M059J (cell line): ENCODE results near the gene LTV1. TPM values are rescaled to one million over a fixed set of nuclear protein-coding genes. Genes with fewer than 3 reads are reported as not detected.
"Not testable (repeated sequence)": the region's sequence is repeated elsewhere in the genome, so short reads cannot be mapped to it uniquely, and the experiment has no call there.

Experiments
- DNase-seq: peaks from one replicate; pipeline ENCODE4 v3.0.0-alpha.2; 2012; ENCODE audit warnings: low read depth
- total RNA-seq: library from RNA; depleted of rRNA; stranded (reverse); fragments of >200 nt; shearing (Covaris generic); gene quantifications from 2 replicates; pipeline ENCODE4 v1.2.3, GENCODE V29; 2014; rRNA removed

The LTV1 gene
- total RNA-seq, result 27.4 and 31.0 TPM in 2 replicates

- peak; percentile 97 for DNase-seq
Measured at GRCh38 chr6:143842902-143843676, at the start of gene LTV1. Gene LTV1, plus strand, starts transcription at chr6:143843338. Its CDS starts 140 bp downstream, at chr6:143843478.

GRCh38 chr6:143796551-143796950 lies 46.6 kb upstream of the LTV1 start:
- DNase-seq, result not testable (repeated sequence)

GRCh38 chr6:143798487-143798886 lies 44.7 kb upstream of the LTV1 start:
- DNase-seq, result not testable (repeated sequence)

GRCh38 chr6:143802833-143803565 lies 40.1 kb upstream of the LTV1 start:
- no peak for DNase-seq

GRCh38 chr6:143803769-143804568 lies 39.2 kb upstream of the LTV1 start:
- no peak for DNase-seq

GRCh38 chr6:143804835-143805239 lies 38.3 kb upstream of the LTV1 start:
- DNase-seq, result no peak

- DNase-seq, result peak; percentile 66
Measured at GRCh38 chr6:143806282-143807102, 36.6 kb upstream of the LTV1 start.

GRCh38 chr6:143807103-143807772 lies 35.9 kb upstream of the LTV1 start:
- DNase-seq, result no peak

- DNase-seq, result no peak
Measured at GRCh38 chr6:143810745-143811144, 32.4 kb upstream of the LTV1 start.

- no peak for DNase-seq
Measured at GRCh38 chr6:143811501-143812157, 31.5 kb upstream of the LTV1 start.

- DNase-seq, result no peak
Measured at GRCh38 chr6:143817621-143818020, 25.5 kb upstream of the LTV1 start.

- no peak for DNase-seq
Measured at GRCh38 chr6:143821359-143821758, 21.8 kb upstream of the LTV1 start.

- peak; percentile 63 for DNase-seq
Measured at GRCh38 chr6:143822584-143823024, 20.5 kb upstream of the LTV1 start.

GRCh38 chr6:143823548-143823947 lies 19.6 kb upstream of the LTV1 start:
- peak; percentile 40 for DNase-seq

- DNase-seq, result no peak
Measured at GRCh38 chr6:143828572-143828971, 14.6 kb upstream of the LTV1 start.

- DNase-seq, result no peak
Measured at GRCh38 chr6:143836150-143836549, 7.0 kb upstream of the LTV1 start.

GRCh38 chr6:143838395-143838794 lies 4.7 kb upstream of the LTV1 start:
- no peak for DNase-seq

- no peak for DNase-seq
Measured at GRCh38 chr6:143839196-143839595, 3.9 kb upstream of the LTV1 start.

GRCh38 chr6:143840595-143841265 lies 2.4 kb upstream of the LTV1 start:
- DNase-seq, result no peak
